MCF 10A (cell line): Measurements from ENCODE around the gene PLD1. TPM values are rescaled to one million over a fixed set of nuclear protein-coding genes. Genes with fewer than 3 reads are reported as not detected.

Source experiments
- BruUV-seq: library from RNA; stranded (reverse); fragments of 400-500 nt; replicated peaks from 2 replicates; lab custom pipeline; 2021; lab: Mats Ljungman, UMichigan
- CTCF ChIA-PET: fragments of 300-600 bp; sonication (Branson Sonifier 250); formaldehyde crosslinking; extraction: SDS; loops from one replicate; lab custom pipeline; 2021; ENCODE audit warnings: antibody characterized with exemption, inconsistent platforms; lab: Yijun Ruan, JAX
- POLR2A ChIA-PET: fragments of 300-600, 350-650 bp; sonication (Branson Sonifier 250); formaldehyde crosslinking; extraction: SDS; loops from one replicate; lab custom pipeline; 2020; ENCODE audit warnings: antibody characterized with exemption, inconsistent platforms; lab: Yijun Ruan, JAX
- DNase-seq: peaks from one replicate; pipeline ENCODE4 v3.0.0-alpha.2; 2018; ENCODE audit not compliant: unreplicated experiment
- H3K27ac Mint-ChIP-seq: one replicate; pipeline ENCODE4 v1.8.0; 2022; ENCODE audit warnings: mild to moderate bottlenecking, low read depth, mixed read lengths; ENCODE audit not compliant: unreplicated experiment
- H3K27me3 Mint-ChIP-seq: one replicate; pipeline ENCODE4 v1.8.0; 2022; ENCODE audit warnings: mixed read lengths; ENCODE audit not compliant: insufficient read depth, unreplicated experiment
- H3K36me3 Mint-ChIP-seq: one replicate; pipeline ENCODE4 v1.8.0; 2022; ENCODE audit warnings: mild to moderate bottlenecking, moderate library complexity, mixed read lengths; ENCODE audit not compliant: insufficient read depth, unreplicated experiment
- H3K4me1 Mint-ChIP-seq: one replicate; pipeline ENCODE4 v1.8.0; 2022; ENCODE audit warnings: mixed read lengths; ENCODE audit not compliant: insufficient read depth, unreplicated experiment
- H3K4me3 Mint-ChIP-seq: one replicate; pipeline ENCODE4 v1.8.0; 2022; ENCODE audit warnings: mild to moderate bottlenecking, moderate library complexity, mixed read lengths; ENCODE audit not compliant: unreplicated experiment
- H3K9me3 Mint-ChIP-seq: one replicate; pipeline ENCODE4 v1.8.0; 2022; ENCODE audit warnings: mixed read lengths; ENCODE audit not compliant: unreplicated experiment
- CTCF ChIP-seq: fragments of 200-600 bp; IDR thresholded peaks from one replicate; pipeline ENCODE4 v1.8.0; 2022; ENCODE audit warnings: antibody characterized with exemption, mild to moderate bottlenecking; ENCODE audit not compliant: unreplicated experiment
- intact Hi-C: fragments of 100-400 bp; cut with micrococcal nuclease; formaldehyde crosslinking; loops from 2 replicates; pipeline ENCODE4 v1.14.1; 2022
- total RNA-seq: library from RNA; stranded (reverse); gene quantifications from 2 replicates; pipeline ENCODE4 v1.2.3, GENCODE V29; 2022

Gene PLD1
- total RNA-seq, 1 experiment from 2014 or later: 8.0 TPM

DNA sequence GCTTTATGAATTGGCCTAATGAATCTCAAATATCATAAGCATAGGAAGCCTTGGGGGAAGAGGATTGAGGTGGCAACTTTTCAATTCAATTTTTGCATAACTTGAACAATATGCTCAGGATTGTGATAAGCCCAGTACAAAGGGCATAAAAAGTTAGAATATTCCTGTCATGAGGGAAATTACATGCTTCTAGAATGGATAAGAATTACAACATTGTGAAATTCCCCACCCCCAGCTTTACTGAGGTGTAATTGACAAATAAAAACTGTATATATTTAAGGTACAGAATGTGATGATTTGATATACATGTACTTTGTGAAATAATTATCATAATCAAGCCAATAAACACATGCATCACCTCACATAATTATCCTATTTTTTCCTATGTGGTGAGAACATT is 217.5 kb downstream of the PLD1 start:
- ChIA-PET POLR2A (no interaction called here), CTCF (no interaction called here)
- no peak overlapping the region for H3K4me3 Mint-ChIP-seq
- no peak for DNase-seq
- no peaks in the 10 kb centered on the region for H3K27me3 Mint-ChIP-seq
- no peaks in the 10 kb centered on the region for H3K4me1 Mint-ChIP-seq
- intact Hi-C loops: no loop called here
- H3K27ac Mint-ChIP-seq: no peak overlapping the region
- H3K36me3 Mint-ChIP-seq: no peaks in the 10 kb centered on the region
- no peak for TF ChIP-seq CTCF
- H3K9me3 Mint-ChIP-seq: no peaks in the 10 kb centered on the region
- no TSS peak for BruUV-seq

- no peak for DNase-seq
- Mint-ChIP-seq H3K4me3 (no peak overlapping the region), H3K27me3 (no peaks in the 10 kb centered on the region), H3K9me3 (no peaks in the 10 kb centered on the region), H3K36me3 (no peaks in the 10 kb centered on the region), H3K4me1 (no peaks in the 10 kb centered on the region), H3K27ac (no peak overlapping the region)
- ChIA-PET POLR2A (interaction anchor here (0.7 kb wide), 1 partner anchor 611 kb away, joined by 3 read pairs; no protein-coding TSS in a partner anchor), CTCF (interaction anchor here (0.7 to 1.0 kb wide), 2 partner anchors 113 to 401 kb away, joined by 3 to 5 read pairs; no protein-coding TSS in a partner anchor)
- intact Hi-C loops: no loop called here
- TF ChIP-seq CTCF: no peak
- no TSS peak for BruUV-seq
Measured at GRCh38 chr3:171591070-171591469, 219.2 kb downstream of the PLD1 start.

- POLR2A ChIA-PET: no interaction called here
- Mint-ChIP-seq H3K27ac (no peak overlapping the region), H3K4me1 (peaks cover 5% of the 10 kb centered on the region), H3K4me3 (no peak overlapping the region), H3K27me3 (no peaks in the 10 kb centered on the region), H3K9me3 (no peaks in the 10 kb centered on the region), H3K36me3 (no peaks in the 10 kb centered on the region)
- CTCF ChIA-PET: no interaction called here
- intact Hi-C loops: no loop called here
- no peak for TF ChIP-seq CTCF
- no TSS peak for BruUV-seq
- DNase-seq: no peak
Measured at GRCh38 chr3:171586274-171586673, 224.0 kb downstream of the PLD1 start.

DNA sequence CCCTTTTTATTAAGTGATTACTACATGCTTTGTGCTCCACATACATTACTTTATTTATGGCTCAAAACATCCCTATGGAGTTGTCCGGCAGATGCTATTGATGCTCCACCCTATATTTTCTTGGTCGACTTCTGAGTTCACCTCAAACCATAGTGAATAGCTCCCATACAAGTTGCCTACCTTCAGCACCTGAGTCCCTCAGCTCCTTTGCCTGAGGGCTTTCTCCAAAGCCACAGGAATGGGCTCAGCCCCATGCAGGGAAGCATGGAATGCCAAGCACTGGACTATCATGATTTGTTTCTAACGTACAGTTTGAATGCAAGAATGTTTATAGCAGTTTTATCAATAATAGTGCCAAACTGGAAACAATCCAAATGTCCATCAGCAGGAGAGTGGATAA is 225.2 kb downstream of the PLD1 start:
- TF ChIP-seq CTCF: no peak
- peak; percentile 36 for DNase-seq
- H3K4me1 Mint-ChIP-seq: peaks cover 5% of the 10 kb centered on the region
- POLR2A ChIA-PET: no interaction called here
- no peaks in the 10 kb centered on the region for H3K27me3 Mint-ChIP-seq
- intact Hi-C loops: no loop called here
- no peaks in the 10 kb centered on the region for H3K9me3 Mint-ChIP-seq
- no peak overlapping the region for H3K4me3 Mint-ChIP-seq
- no peaks in the 10 kb centered on the region for H3K36me3 Mint-ChIP-seq
- CTCF ChIA-PET: interaction anchor here (0.8 kb wide), 1 partner anchor 535 kb away, joined by 3 read pairs; no protein-coding TSS in a partner anchor
- BruUV-seq: no TSS peak
- H3K27ac Mint-ChIP-seq: no peak overlapping the region
